NCI-H2081 (cell line): ENCODE measurements around the gene OR6K2.
"Not testable (repeated sequence)": the region's sequence is repeated elsewhere in the genome, so short reads cannot be mapped to it uniquely, and the experiment has no call there.

ENCODE experiments used
- DNase-seq, 2 experiments: peaks; one replicate each; lab custom pipeline; 2025; lab: John Stamatoyannopoulos, UW

The OR6K2 gene

DNA sequence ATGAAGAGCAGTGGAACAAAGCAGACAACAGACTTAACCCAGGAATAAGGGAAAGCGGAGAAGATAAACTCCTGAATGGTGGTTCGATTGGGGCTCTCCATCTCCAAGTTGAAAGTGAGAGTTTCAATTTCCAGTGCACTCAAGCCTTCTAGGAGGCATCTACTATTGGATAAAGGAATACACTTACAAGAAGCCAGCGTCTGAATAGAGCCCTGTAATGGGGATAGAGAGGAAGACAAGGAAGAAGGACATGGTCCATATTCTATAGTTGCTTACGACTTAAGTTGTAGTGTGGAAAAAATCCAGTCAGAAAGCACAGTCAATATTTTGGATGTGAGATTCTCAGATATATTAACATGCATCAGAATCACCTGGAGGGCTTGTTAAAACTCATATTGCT is at the start of gene OR6K2:
Gene OR6K2 (minus strand): TSS at position 101 of the 400 bp plus-strand sequence. CDS start 0 bp downstream, at position 101.
- DNase-seq: no peak

GRCh38 chr1:158735848-158736247 is 35.4 kb upstream of the OR6K2 start:
- DNase-seq: no peak

DNA sequence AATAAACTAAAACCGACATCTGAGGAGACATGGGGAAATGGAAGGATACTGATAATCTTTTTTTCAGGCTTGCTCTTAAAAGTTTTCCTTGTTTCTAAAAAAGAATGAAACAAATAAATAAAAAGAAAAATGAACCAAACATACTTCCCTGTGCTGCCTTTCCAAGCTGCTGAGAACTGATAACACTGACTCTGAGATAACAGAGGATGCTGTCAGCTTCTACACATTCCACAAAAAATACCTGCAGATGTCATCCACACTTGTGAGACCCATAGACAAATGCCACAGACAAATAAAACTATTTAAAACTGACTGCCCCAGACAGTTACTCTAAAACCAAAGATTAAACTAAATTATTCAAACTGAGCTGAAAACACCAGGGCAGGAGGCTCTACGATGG is 32.1 kb upstream of the OR6K2 start:
- no peak for DNase-seq

DNA sequence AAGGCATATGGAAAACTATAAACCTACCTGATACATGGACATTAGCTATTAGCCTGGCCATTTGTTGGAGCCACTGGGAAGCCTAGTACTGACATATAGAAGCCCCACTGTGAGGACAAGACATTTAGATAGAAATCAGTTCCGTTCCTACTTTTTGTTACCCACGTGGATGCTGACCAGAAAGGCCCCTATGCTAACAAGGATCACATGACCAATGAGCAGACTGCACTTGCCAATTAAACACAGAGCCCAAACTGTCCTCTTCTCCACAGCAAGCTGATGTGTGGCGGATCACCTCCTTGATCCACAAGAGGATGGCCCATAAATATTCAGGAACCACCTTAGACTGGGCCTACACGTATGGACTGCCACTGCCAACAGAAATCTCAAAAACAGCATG is 31.3 kb upstream of the OR6K2 start:
- DNase-seq: no peak

GRCh38 chr1:158730453-158730852 is 30.0 kb upstream of the OR6K2 start:
- no peak for DNase-seq

- DNase-seq: no peak
Observed at GRCh38 chr1:158728510-158729225, 28.2 kb upstream of the OR6K2 start.

DNA sequence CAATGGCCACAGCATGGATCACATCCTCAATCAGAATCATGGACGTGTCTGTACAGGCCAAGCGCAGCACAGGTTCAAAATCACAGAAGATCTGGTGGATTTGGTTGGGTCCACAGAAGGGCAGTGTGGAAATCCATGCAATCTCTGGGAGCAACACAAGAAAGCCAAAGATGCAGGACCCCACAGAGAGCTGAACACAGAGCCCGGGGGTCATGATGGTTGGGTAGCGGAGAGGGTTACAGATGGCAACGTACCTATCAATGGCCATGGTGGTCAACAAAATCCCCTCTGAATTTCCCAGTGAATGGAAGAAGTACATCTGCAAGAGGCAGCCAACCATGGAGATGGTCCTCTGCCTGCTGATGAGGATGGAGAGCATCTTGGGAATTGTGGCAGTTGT is 24.0 kb upstream of the OR6K2 start:
- no peak for DNase-seq

DNA sequence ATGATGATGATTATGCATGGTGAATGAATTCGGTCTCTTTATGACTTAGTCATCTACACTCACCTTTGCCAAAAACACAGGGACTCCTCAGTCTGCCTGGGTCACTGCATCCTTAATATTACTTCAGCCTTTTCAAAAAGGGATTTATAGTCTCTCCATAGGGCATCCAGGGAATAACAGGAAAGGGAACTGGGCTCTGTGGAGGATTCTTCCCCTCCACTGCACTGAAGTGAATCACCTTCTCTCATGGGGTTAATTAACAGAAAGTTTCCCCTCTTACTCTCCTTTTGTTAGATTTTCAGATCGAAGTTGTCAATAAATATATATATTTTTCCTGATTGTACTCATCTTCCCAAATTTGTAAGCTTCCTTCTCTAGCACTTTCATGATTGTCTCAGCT is 20.2 kb upstream of the OR6K2 start, which contains the start of gene OR6K3:
Gene OR6K3 (minus strand): TSS at position 101 of the 400 bp plus-strand sequence. CDS start 2,605 bp downstream, outside the sequence.
- no peak for DNase-seq

DNA sequence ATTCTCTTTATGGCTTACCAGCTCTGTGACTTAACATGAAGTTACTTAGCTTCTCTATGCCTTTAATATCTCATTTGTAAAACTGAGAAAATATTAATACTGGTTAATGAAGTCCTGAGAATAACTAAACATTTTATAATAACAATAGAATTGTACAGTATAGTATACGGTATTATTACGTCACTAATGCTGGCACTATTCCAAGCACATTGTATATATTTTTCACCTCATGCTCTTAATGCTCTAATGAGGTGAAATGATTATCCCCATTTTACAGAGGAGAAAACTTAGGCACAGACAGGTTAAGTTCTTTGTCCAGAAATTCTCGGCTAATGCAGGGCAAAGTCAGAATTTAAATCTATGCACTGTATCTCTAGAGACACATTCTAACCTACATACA is 19.2 kb upstream of the OR6K2 start:
- DNase-seq: no peak

DNA sequence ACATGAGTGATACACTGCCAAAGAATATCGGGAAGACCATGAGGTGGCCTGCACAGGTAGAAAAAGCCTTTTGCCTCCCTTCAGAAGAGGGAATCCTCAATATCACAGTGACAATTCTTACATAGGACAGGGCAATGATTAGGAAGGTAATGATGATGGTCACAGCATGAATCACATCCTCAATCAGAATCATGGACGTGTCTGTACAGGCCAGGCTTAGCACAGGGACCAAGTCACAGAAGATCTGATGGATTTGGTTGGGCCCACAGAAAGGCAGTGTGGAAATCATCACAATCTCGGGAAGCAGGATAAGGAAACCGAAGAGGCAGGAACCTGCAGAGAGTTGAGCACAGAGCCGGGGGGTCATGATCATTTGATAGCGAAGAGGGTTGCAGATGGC is 16.9 kb upstream of the OR6K2 start:
- no peak for DNase-seq

GRCh38 chr1:158716335-158716734 is 15.9 kb upstream of the OR6K2 start:
- no peak for DNase-seq

DNA sequence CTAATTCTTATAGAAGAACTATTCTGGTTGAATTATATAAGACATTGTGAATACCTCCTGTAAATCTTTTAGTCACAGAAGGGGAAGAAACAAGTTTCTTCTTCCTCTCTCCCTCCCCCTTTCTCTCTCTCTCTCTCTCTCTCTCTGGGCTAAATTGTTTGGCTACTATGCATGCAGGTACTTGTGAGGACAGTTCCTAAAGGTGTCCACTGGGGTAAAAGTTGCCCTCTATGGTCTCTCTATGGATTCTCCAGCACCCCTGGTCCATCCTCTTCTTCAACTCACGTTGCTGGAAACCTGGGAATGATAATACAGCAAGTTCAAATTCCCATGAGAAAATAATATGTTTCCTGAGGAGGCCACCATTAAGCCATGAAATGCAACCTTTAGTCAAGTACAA is 14.3 kb upstream of the OR6K2 start:
- no peak for DNase-seq

DNA sequence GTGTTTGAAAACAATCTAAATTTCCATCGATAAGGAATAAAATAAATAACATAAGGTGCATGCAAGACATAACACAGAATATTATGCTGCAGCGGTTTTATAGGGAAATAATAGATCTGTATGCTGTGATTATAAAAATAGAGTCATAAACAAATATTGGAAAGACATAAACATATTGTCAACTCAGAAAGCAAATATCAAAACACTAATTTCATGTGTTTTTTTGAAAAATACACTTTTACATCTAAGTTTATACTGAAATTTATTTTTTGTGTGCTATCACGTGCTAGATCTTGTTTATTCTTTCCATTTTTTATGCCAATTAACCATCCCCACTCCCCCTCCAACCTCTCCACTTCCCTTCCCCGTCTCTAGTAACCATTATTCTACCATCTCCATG is 10.6 kb upstream of the OR6K2 start:
- DNase-seq: no peak

DNA sequence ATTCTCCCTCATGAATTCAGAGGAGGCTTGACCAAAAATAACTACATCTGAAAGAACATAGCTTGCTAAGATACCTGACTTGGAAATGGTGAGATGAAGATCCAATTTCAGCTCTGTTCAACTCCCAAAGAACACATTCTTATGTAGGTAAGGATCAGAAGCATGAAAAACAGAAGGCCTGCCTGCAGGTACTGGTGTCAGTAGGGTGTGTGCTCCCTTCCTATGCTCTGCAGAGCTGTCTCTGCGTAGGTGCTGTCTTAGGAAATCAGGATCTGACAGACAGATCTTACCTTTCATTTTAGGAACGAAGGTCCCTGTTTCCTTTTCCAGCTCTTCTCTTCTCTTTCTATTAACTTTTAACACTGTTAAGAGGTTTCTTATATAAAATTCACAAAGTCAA is 5.6 kb upstream of the OR6K2 start:
- DNase-seq: no peak

- no peak for DNase-seq
Observed at GRCh38 chr1:158694596-158694995, 5.9 kb downstream of the OR6K2 start.

- no peak for DNase-seq
Observed at GRCh38 chr1:158692356-158692755, 8.1 kb downstream of the OR6K2 start.

DNA sequence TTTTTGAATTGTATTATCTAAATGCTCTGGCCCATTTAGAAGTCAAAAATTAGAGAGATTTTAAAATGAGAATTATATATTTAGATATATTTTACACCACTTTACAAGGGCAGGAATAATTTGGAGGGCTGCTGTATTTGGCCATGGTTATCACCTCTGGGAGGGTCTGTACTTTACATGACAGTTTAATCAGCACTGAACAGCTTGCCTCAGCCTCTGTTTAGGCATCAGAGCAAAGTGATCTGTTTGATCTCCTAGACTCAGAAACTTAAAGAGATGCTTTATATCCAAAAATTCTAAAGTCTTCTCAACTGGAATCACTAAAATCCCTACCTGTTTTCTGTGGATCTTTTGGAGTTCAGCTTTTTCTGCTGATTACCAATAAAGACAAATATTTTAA is 8.5 kb downstream of the OR6K2 start:
- DNase-seq: no peak

- DNase-seq: not testable (repeated sequence)
Observed at GRCh38 chr1:158691149-158691548, 9.3 kb downstream of the OR6K2 start.

- DNase-seq: no peak
Observed at GRCh38 chr1:158689875-158690274, 10.6 kb downstream of the OR6K2 start.

- no peak for DNase-seq
Observed at GRCh38 chr1:158689110-158689509, 11.3 kb downstream of the OR6K2 start.

GRCh38 chr1:158688343-158688742 is 12.1 kb downstream of the OR6K2 start:
- DNase-seq: not testable (repeated sequence)

- DNase-seq: no peak
Observed at GRCh38 chr1:158687037-158687436, 13.4 kb downstream of the OR6K2 start.

DNA sequence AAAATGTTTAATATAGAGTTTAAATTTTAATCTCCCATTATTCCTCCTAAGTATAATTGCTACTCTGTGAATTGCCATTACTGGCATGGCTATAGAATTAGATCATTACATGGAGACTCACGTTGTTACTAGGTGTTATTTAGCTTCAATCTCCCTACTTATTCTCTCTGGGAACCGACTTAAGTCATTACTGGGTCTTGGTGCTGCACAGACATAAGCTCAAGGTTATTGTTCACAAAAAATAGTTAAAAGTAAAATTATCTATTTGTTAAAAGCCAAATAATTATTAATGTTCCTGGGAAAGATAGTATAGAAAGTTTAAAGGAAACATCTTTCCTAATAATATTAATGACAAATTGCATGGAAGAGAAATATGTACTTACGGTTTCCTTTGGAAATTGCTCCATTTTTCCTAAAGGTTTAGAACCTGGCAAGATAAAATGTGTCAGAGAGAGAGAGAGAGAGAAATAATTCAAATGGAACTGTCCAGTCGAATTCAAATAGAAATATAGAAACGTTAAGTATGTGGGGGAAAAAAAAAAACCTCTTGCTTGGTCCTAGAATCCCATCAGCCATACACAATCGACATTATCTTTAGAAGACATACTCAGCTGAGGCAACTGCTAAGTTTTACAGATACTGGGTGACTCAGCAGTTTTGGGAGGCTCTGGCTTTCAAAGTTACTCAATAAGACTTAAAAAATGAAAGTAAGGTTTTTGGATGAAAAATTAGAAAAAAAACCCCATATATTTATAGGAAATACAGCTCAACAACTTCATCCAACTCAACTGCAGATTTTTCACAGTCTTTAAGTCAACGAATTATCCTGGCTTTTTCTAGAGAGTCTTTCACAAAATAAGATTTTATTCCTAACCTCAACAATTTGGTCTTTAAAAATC is 14.1 kb downstream of the OR6K2 start, which contains the start of gene SPTA1:
Gene SPTA1 (minus strand): TSS at position 605 of the 899 bp plus-strand sequence. CDS start 198 bp downstream, at position 407.
- DNase-seq: no peak
